Activated T-cell treated with anti-CD3 and anti-CD28 coated beads, Interleukin-2, amount 50 U/mL, for 1 hour (primary cell): ENCODE data around the gene NR3C2.

Experiments
- DNase-seq: peaks from one replicate; pipeline ENCODE4 v3.0.0-alpha.2; 2020

The NR3C2 gene

DNA sequence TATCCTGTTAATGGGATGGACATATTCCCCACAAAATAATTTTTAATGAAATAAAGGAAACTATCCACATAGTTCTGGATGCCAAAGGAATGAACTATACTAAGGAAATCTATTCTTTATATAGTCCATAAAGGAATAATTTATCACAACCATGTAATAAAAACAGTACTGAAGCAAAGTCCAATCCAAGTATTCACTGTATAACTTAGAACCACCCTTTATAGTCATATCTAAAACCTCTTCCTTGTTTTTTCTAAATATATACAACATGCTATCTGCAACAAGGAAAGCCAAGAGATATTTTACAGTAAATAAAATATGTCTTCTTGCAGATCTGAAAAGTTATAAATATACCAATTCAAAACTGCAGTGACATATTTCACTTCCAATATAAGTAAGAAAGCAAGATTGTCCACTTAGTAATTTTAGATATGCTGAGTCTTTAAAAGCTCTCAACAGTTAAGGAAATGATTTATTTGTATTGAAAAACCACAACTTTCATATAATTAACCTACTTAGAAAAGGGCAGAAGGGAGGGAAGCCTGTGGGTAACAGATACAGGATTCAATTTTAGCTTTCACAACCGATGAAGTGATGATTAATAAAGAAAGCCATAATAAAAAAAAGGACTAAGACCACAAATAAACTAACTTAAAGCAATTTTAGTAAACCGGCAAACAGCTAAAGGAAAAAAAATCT is 8.0 kb downstream of the NR3C2 start:
- no peak for DNase-seq

DNA sequence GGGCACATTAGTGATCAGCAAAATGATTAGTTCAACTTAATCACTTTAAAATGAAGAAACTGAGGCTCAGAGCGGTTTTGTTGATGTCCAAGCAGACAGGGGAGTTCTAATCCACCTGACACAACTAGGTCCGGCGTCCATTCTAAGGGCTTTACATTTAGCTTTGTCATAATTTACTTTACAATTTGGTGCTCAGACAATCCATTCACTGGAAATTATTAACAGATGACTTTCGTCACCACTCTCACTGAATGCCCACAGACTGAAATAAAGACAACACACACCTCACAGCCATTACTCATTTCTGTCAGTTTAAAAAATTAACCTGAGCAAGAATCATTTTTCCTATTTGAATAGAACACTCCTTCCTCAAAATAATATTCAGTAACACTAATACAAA is 10.8 kb downstream of the NR3C2 start:
- DNase-seq, result no peak

- DNase-seq, result no peak
Measured at GRCh38 chr4:148430854-148431253, 11.4 kb downstream of the NR3C2 start.

- no peak for DNase-seq
Measured at GRCh38 chr4:148429206-148429605, 13.0 kb downstream of the NR3C2 start.

DNA sequence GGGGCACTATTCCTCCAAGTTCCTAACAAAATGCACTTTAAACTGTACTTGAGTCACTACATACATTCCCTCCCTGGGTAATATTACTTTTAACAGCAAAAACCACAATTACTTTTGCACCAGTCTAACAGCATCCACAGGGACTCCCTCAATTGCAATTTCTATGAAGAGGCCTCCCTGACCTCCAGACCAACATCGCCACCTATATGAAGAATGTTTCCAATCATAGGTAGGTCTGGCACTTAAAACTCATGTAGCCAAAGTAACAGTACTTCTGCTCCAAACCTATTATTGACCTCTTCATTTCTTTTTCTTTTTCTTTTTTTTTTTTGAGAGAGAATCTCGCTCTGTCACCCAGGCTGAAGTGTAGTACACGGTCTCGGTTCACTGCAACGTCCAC is 15.6 kb downstream of the NR3C2 start:
- no peak for DNase-seq

DNA sequence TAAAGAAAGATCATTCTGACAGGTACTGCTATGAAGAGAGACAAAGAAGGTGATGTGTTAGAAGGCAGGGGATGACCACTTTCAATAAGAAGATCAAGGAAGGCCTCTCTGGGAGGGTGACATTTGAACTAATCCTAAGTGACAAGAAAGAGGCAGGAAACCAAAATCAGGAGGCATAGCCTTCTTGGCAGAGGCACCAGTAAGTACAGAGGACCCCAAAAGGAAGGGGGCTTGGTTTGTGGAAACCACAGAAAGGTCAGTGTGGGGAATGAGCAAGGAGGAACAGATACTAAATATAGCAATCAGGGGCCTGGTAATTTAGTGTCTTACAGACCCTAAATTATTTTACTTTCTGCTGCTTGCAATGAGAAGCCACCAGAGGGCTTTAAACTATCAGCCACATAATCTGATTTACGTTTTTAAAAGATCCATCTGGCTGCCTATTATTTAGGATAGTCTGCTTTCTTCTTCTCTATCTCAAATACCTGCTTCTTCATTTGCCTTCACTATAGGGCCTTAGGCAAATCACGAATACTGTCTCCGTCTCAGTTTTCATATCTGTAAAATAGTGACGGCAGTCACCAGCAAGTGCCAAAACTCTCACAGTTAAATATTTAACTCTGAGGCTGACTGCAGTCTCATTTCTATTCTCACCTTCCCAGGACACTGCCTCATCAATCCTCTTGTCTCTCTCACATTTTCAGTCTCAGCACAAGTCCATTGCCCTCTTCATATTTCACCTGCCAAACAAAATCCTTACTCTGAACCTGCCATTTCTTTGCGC is 16.7 kb downstream of the NR3C2 start:
- no peak for DNase-seq

GRCh38 chr4:148420397-148420796 is 21.8 kb downstream of the NR3C2 start:
- DNase-seq, result no peak

- DNase-seq, result no peak
Measured at GRCh38 chr4:148415500-148415899, 26.7 kb downstream of the NR3C2 start.

DNA sequence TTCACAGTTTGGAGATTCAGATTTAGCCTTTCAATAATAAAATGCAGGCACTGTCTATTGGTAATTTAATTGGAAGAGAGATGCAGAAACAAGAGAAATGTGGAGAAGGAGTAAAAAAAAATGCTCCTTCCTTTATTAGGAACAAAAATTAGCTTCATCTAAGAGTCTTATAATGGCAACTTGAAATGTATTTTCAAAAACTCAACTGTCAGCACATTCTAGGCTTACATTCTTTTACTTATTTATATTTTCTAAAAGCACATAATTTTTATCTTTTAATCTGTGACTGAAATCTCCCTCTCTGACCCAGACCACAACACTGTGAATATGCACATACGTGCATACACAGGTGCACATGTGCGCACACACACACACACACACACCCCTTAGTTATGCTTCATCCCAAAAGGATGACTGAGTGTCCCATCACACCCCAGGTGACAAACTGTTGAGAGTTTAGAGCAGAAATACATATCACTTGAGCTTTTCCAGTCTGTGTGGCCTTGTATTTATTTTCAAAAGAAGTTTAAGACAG is 29.7 kb downstream of the NR3C2 start:
- no peak for DNase-seq

- DNase-seq, result no peak
Measured at GRCh38 chr4:148405161-148405893, 36.9 kb downstream of the NR3C2 start.

DNA sequence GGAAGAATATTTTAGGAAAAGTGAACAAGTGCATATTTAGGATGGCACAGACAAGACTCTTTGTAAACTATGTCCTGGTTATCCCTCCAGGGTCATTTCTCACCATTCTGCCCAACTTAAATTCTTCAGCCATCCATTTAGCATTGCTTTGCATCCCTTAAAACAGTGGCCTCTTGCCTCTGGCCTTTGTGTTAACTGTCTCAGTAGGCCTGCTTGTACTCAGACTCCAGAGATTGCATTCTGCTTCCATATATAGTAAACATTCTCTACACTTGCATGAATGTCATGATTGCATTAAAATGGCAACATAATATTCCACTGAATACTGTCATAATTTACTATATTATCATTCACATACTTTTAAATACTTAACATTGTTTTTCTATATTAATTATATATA is 43.2 kb downstream of the NR3C2 start:
- DNase-seq, result no peak

DNA sequence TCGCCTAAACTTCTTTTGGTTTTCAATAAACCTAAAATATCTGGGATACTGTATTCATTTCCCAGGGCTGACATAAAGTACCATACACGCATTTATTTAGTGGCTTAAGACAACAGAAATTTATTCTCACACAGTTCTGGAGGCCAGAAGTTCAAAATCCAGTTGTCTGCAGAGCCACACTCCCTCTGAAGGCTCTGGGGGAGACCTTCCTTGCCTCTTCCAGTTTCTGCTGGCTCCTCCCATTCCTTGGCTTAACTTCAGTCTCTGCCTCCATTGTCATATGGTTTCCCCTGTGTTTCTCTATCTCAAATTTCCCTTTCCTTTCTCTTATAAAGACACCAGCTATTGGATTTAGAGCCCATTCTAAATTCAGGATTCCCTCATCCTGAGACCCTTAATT is 44.4 kb downstream of the NR3C2 start:
- no peak for DNase-seq

- DNase-seq, result no peak
Measured at GRCh38 chr4:148396986-148397673, 45.1 kb downstream of the NR3C2 start.

DNA sequence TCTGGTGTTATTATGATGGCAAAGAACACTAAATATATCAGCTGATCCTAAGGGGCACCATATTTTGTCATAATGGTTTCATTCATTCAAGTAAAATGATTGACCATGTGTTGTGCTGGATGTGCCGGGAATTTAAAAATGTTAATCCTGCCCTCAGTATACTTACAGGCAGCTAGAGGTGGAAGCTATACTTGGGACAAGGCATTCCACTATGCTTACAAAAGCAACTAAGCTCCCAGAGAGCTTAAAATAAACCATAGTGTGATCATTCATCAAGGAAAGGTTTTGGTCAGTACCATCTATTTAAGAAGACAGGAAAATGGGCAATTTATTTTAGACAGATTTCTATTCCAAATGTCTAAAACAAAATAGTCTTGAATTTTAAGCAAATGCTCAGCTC is 46.4 kb downstream of the NR3C2 start:
- no peak for DNase-seq

- no peak for DNase-seq
Measured at GRCh38 chr4:148391056-148391455, 51.2 kb downstream of the NR3C2 start.

DNA sequence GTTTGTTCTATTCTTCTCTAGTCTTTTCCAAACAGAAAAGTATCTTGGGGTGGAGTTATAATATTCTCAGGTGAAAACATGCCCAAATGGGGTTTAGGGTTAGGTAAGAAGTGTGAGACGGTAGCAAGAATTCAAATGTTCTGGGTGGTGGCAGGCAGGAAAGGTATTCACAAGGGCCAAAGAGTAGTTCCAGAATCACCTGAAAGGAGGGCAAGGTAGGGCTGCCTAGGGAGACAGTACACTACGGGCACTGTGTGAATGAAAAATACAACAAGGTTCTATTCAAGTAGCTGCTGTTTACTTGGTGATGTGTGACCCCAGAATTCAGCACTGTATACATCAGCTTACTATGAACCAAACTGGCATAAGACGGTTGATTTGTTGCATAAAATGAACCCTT is 51.9 kb downstream of the NR3C2 start:
- DNase-seq, result no peak

GRCh38 chr4:148380291-148380690 is 61.9 kb downstream of the NR3C2 start:
- no peak for DNase-seq

- DNase-seq, result no peak
Measured at GRCh38 chr4:148376151-148376550, 66.1 kb downstream of the NR3C2 start.

DNA sequence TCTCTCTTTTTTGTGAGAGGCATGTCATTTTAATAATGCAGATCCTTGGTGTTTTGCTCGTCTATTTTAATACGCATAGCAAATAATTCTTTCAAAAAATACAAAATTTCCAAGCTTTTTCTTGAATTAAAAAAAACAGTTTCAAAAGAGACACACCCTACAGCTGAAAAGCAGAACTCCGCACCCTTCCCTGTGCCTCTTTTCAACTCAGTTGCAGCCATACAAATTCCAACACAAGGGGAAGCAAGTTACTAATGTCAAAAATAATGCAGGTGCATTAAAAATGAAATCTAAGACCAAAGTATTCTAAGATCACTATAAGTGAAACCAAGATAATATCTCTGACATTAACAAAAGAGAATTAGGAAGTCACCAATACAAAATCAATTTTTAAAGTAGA is 66.6 kb downstream of the NR3C2 start:
- DNase-seq, result no peak

- DNase-seq, result no peak
Measured at GRCh38 chr4:148373093-148373492, 69.1 kb downstream of the NR3C2 start.

DNA sequence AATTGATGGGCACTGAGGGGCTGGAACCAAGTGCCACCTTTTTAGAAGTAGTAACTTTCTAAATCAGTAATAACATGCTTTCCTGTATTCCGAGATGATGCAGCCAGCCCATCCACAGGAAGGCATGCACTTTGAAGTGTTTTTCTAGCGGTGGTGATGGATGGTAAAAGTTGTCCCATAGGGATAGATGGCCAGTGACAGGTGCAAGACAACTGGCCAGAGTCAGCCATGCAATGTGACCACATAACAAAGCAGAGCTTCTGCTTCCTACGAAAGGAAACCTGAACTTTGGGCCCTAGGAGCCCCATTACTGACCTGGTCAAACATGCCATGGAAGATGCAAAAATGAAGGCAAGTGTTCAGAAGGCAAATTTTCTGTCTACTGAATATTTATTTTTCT is 72.3 kb downstream of the NR3C2 start:
- DNase-seq, result no peak

- no peak for DNase-seq
Measured at GRCh38 chr4:148367756-148368155, 74.5 kb downstream of the NR3C2 start.

GRCh38 chr4:148366251-148366650 is 76.0 kb downstream of the NR3C2 start:
- DNase-seq, result no peak
